ENCODE measurements around the gene QPCT. TPM values are rescaled to one million over a fixed set of nuclear protein-coding genes. Genes with fewer than 3 reads are reported as not detected.

Gene QPCT
- total and polyA plus RNA-seq, 5 donors: 1.7 to 7.3 (median 2.5) TPM

- intact Hi-C loops (cut with DNase I): loop anchor here in 3 of 4 donors (2.0 to 10.0 kb wide), 4 partner anchors 120 to 418 kb away; no protein-coding TSS in a partner anchor
- peak in 1 of 3 donors; percentile 48 for DNase-seq
- no peak overlapping the region for H3K27ac ChIP-seq (ENCODE audit: low read length)
- ATAC-seq: peak; percentile 34 to 38
- no peak overlapping the region for H3K4me3 ChIP-seq (ENCODE audit: low read length)
- peaks cover 2% of the 10 kb centered on the region for H3K4me1 ChIP-seq (ENCODE audit: control insufficient read depth, insufficient read depth, low read length)
- no peaks in the 10 kb centered on the region for H3K9me3 ChIP-seq (ENCODE audit: control insufficient read depth, low read length)
- no peaks in the 10 kb centered on the region for H3K27me3 ChIP-seq (ENCODE audit: control insufficient read depth, insufficient read depth)
- WGBS: 83% methylated on average over 7 of the region's 7 CpGs
These were observed 70.8 kb downstream of the QPCT start for GRCh38 chr2:37415128-37415820.

DNA sequence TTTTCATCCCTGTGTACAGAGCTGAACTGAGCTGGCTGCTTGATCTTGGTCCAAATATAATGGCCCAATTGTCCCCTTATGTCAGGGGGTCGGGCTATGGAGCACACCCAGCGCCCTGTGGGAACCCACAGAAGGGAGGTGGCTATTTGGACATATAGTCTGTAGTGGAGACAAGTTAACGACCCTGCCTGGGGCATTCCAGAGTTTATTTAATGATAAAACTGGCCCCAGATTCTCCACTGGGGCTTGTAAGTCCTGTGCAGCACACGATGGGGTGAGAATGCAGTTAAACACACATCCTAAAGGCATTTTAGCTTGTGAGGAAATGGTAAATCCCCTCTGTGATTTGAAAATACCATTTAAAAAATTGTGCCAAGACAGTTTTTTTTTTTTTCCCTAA lies 72.9 kb downstream of the QPCT start:
- WGBS: 48% methylated on average over 4 of the region's 4 CpGs
- Histone ChIP-seq H3K4me1 (ENCODE audit: control insufficient read depth, insufficient read depth, low read length) (peaks cover 2% of the 10 kb centered on the region), H3K27me3 (ENCODE audit: control insufficient read depth, insufficient read depth) (no peaks in the 10 kb centered on the region), H3K9me3 (ENCODE audit: control insufficient read depth, low read length) (no peaks in the 10 kb centered on the region), H3K27ac (ENCODE audit: low read length) (no peak overlapping the region), H3K4me3 (ENCODE audit: low read length) (no peak overlapping the region)
- ATAC-seq: no peak
- intact Hi-C loops (cut with DNase I): loop anchor here in 2 of 4 donors (5.0 to 10.0 kb wide), 3 partner anchors 117 to 415 kb away; no protein-coding TSS in a partner anchor
- DNase-seq: no peak

- intact Hi-C loops (cut with DNase I): loop anchor here in 2 of 4 donors (5.0 to 10.0 kb wide), 3 partner anchors 116 to 413 kb away; no protein-coding TSS in a partner anchor
- Histone ChIP-seq H3K4me1 (ENCODE audit: control insufficient read depth, insufficient read depth, low read length) (peaks cover 2% of the 10 kb centered on the region), H3K4me3 (ENCODE audit: low read length) (no peak overlapping the region), H3K27me3 (ENCODE audit: control insufficient read depth, insufficient read depth) (no peaks in the 10 kb centered on the region), H3K27ac (ENCODE audit: low read length) (no peak overlapping the region), H3K9me3 (ENCODE audit: control insufficient read depth, low read length) (no peaks in the 10 kb centered on the region)
- ATAC-seq (no peak), DNase-seq (no peak)
- whole genome bisulfite sequencing: 96% methylated on average over 6 of the region's 6 CpGs
These were observed 74.5 kb downstream of the QPCT start for GRCh38 chr2:37418956-37419355.

DNA sequence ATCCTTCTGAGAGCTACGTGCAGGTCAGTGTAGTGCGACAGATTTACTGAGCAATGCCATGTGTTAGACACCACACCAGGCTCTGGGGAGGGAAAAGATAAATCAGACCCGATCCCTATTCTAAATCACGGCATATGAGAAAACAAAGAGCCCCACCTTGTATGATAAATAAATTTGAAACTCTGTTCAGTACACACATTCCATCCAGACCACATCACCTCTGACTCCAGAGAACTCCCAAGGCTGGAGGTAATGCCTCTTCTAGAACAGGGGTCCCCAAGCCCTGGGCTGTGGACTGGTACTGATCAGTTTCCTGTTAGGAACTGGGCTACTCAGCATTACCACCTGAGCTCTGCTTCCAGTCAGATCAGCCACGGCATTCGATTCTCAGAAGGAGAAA lies 77.3 kb downstream of the QPCT start:
- DNase-seq (no peak), ATAC-seq (no peak)
- H3K4me3 ChIP-seq (ENCODE audit: low read length): no peak overlapping the region
- WGBS: 85% methylated on average over 6 of the region's 6 CpGs
- no peak overlapping the region for H3K27ac ChIP-seq (ENCODE audit: low read length)
- intact Hi-C loops (cut with DNase I): no loop called here
- H3K4me1 ChIP-seq (ENCODE audit: control insufficient read depth, insufficient read depth, low read length): no peaks in the 10 kb centered on the region
- no peaks in the 10 kb centered on the region for H3K27me3 ChIP-seq (ENCODE audit: control insufficient read depth, insufficient read depth)
- no peaks in the 10 kb centered on the region for H3K9me3 ChIP-seq (ENCODE audit: control insufficient read depth, low read length)

DNA sequence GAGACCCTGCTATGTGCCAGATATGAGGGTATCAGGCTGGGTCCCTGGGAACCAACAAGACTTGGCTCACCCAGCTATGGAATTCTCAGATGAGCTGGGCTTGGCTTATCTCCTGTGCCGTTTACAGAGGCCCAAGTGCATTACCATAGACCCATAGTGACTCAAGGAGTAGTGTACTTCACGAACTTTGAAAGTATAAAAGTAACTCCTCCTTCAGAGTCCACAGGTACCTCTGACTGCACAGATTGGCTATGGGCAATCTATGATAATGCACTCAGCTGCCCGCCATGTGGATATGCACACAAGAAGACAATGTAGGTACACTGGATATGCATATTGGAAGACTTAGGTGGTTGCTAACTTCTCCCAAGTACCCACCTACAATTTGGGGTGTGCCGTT lies 78.4 kb downstream of the QPCT start:
- no peaks in the 10 kb centered on the region for H3K9me3 ChIP-seq (ENCODE audit: control insufficient read depth, low read length)
- no peak overlapping the region for H3K27ac ChIP-seq (ENCODE audit: low read length)
- no peak for DNase-seq
- intact Hi-C loops (cut with DNase I): no loop called here
- no peaks in the 10 kb centered on the region for H3K27me3 ChIP-seq (ENCODE audit: control insufficient read depth, insufficient read depth)
- H3K4me1 ChIP-seq (ENCODE audit: control insufficient read depth, insufficient read depth, low read length): no peaks in the 10 kb centered on the region
- no peak overlapping the region for H3K4me3 ChIP-seq (ENCODE audit: low read length)
- WGBS: 91% methylated on average over 4 of the region's 4 CpGs
- no peak for ATAC-seq

Other genes with a start within 250 kb of the QPCT start
- gene EIF2AK2, start 187.7 kb upstream of the QPCT start, total RNA-seq: 10 to 100 TPM; 21.9 to 32.9 (median 25.5) TPM
- gene EIF2AK2, start 187.7 kb upstream of the QPCT start, polyA plus RNA-seq: 6.0 TPM
- gene SULT6B1, start 156.0 kb upstream of the QPCT start, total RNA-seq: not detected
- gene SULT6B1, start 156.0 kb upstream of the QPCT start, polyA plus RNA-seq: not detected
- 10 to 100 TPM; 46.8 to 57.7 (median 55.9) TPM for gene CEBPZOS, start 148.1 kb upstream of the QPCT start, total RNA-seq
- gene CEBPZOS, start 148.1 kb upstream of the QPCT start, polyA plus RNA-seq: 75.7 TPM
- 10 to 100 TPM; 24.0 to 35.4 (median 33.1) TPM for gene CEBPZ, start 113.0 kb upstream of the QPCT start, total RNA-seq
- gene CEBPZ, start 113.0 kb upstream of the QPCT start, polyA plus RNA-seq: 34.9 TPM
- gene NDUFAF7, start 113.0 kb upstream of the QPCT start, total RNA-seq: 10 to 100 TPM; 15.4 to 20.1 (median 18.3) TPM
- gene NDUFAF7, start 113.0 kb upstream of the QPCT start, polyA plus RNA-seq: 17.4 TPM
- gene PRKD3, start 19.8 kb upstream of the QPCT start, total RNA-seq: 10 to 100 TPM; 17.4 to 24.6 (median 20.6) TPM
- 5.6 TPM for gene PRKD3, start 19.8 kb upstream of the QPCT start, polyA plus RNA-seq

Measured in right cardiac atrium (tissue), 5 donors.